HFFc6 (cell line): ENCODE results near the gene APBB2. TPM values are rescaled to one million over a fixed set of nuclear protein-coding genes. Genes with fewer than 3 reads are reported as not detected.
A peak's percentile ranks its signal among the peaks of the same experiment; 100 is the strongest.

ENCODE experiments used
- DNase-seq: peaks from one replicate; pipeline ENCODE4 v3.0.0-alpha.2; 2018
- H3K27ac Mint-ChIP-seq: 2 replicates; pipeline ENCODE4 v1.8.0; 2020; ENCODE audit warnings: mild to moderate bottlenecking, mixed read lengths
- H3K27me3 Mint-ChIP-seq: 2 replicates; pipeline ENCODE4 v1.8.0; 2021; ENCODE audit warnings: mild to moderate bottlenecking, moderate library complexity, mixed read lengths; ENCODE audit not compliant: insufficient read depth
- H3K36me3 Mint-ChIP-seq: 2 replicates; pipeline ENCODE4 v1.8.0; 2021; ENCODE audit warnings: low read depth, mixed read lengths
- H3K4me1 Mint-ChIP-seq: 2 replicates; pipeline ENCODE4 v1.8.0; 2020; ENCODE audit warnings: low read depth, mixed read lengths
- H3K4me3 Mint-ChIP-seq: 2 replicates; pipeline ENCODE4 v1.8.0; 2020; ENCODE audit warnings: mild to moderate bottlenecking, moderate library complexity, mixed read lengths
- H3K9me3 Mint-ChIP-seq: 2 replicates; pipeline ENCODE4 v1.8.0; 2020; ENCODE audit warnings: mild to moderate bottlenecking, mixed read lengths
- CTCF ChIP-seq: fragments of 200-600 bp; sonication (generic); IDR thresholded peaks from 2 replicates; pipeline ENCODE4 v1.5.0; 2021; ENCODE audit warnings: antibody characterized with exemption, mild to moderate bottlenecking
- total RNA-seq, 6 experiments: library from RNA; stranded (reverse); fragmentation: NEBNext Ultra II Directional; extraction: Animal tissue kit (Norgen Biotek cat#: 25700); gene quantifications; 2 replicates in 1 of 6; 3 replicates in 5 of 6; pipeline ENCODE4 v1.2.3, GENCODE V29; 2021

Gene APBB2
- total RNA-seq, 6 experiments from 2014 or later, result 32.4 to 45.5 (median 35.8) TPM

- TF ChIP-seq CTCF, result peak; percentile 37; the same call in 1 of the 2 replicates
- Mint-ChIP-seq H3K36me3 (peaks cover 9% of the 10 kb centered on the region), H3K9me3 (no peaks in the 10 kb centered on the region), H3K4me1 (peaks cover 75% of the 10 kb centered on the region), H3K4me3 (peak overlapping the region; percentile 79), H3K27me3 (no peaks in the 10 kb centered on the region), H3K27ac (peak overlapping the region; percentile 82)
- peak; percentile 80 for DNase-seq
Observed at GRCh38 chr4:41177016-41177415, 37.3 kb downstream of the APBB2 start.

GRCh38 chr4:41176340-41176739 is 38.0 kb downstream of the APBB2 start:
- H3K36me3 Mint-ChIP-seq, result peaks cover 9% of the 10 kb centered on the region
- H3K9me3 Mint-ChIP-seq, result no peaks in the 10 kb centered on the region
- no peaks in the 10 kb centered on the region for H3K27me3 Mint-ChIP-seq
- H3K4me1 Mint-ChIP-seq, result peaks cover 73% of the 10 kb centered on the region
- H3K27ac Mint-ChIP-seq, result peak overlapping the region; percentile 84
- DNase-seq, result peak; percentile 60
- TF ChIP-seq CTCF, result no peak
- peak overlapping the region; percentile 79 for H3K4me3 Mint-ChIP-seq

- Mint-ChIP-seq H3K4me3 (peak overlapping the region; percentile 79), H3K27me3 (no peaks in the 10 kb centered on the region), H3K9me3 (no peaks in the 10 kb centered on the region), H3K27ac (peak overlapping the region; percentile 84), H3K36me3 (peaks cover 9% of the 10 kb centered on the region), H3K4me1 (peaks cover 67% of the 10 kb centered on the region)
- no peak for DNase-seq
- no peak for TF ChIP-seq CTCF
Observed at GRCh38 chr4:41175794-41176193, 38.5 kb downstream of the APBB2 start.

GRCh38 chr4:41174444-41174843 is 39.9 kb downstream of the APBB2 start:
- no peak for DNase-seq
- no peak for TF ChIP-seq CTCF
- Mint-ChIP-seq H3K27ac (no peak overlapping the region), H3K36me3 (peaks cover 9% of the 10 kb centered on the region), H3K27me3 (no peaks in the 10 kb centered on the region), H3K4me3 (no peak overlapping the region), H3K4me1 (peaks cover 54% of the 10 kb centered on the region), H3K9me3 (no peaks in the 10 kb centered on the region)

- peaks cover 37% of the 10 kb centered on the region for H3K4me1 Mint-ChIP-seq
- no peaks in the 10 kb centered on the region for H3K27me3 Mint-ChIP-seq
- H3K9me3 Mint-ChIP-seq, result no peaks in the 10 kb centered on the region
- peaks cover 10% of the 10 kb centered on the region for H3K36me3 Mint-ChIP-seq
- H3K4me3 Mint-ChIP-seq, result no peak overlapping the region
- no peak overlapping the region for H3K27ac Mint-ChIP-seq
- no peak for TF ChIP-seq CTCF
- no peak for DNase-seq
Observed at GRCh38 chr4:41172786-41173185, 41.6 kb downstream of the APBB2 start.
